GM10266 (cell line): ENCODE results near the gene SPEF2.

Experiments
- DNase-seq: peaks from one replicate; pipeline ENCODE4 v3.0.0; 2012; ENCODE audit errors: extremely low spot score
- TF ChIP-seq, protein P1 (sequence below): IDR thresholded peaks from 2 replicates; pipeline ENCODE4 v1.5.1; 2012; ENCODE audit warnings: mild to moderate bottlenecking, low read depth; ENCODE audit not compliant: control insufficient read depth, insufficient read depth; ENCODE audit errors: missing control alignments

SPEF2 gene

DNA sequence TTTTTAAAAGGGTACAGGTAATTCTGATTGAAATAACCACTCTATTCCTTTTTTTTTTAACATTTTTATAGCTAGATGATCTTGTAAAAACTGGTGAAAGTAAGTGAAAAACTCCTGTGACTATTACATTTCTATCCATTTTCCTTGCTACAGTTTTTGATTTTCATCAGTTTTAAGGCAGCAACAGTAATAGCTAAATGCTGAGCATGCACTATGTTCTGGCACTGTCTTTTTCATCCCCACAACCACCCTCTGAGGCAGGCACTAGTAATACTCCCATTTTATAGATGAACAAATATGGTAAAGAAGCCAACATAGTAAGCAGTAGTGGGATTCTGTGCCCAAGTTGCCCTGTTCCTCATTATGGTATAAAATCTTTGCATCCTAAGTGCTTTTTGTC, 126.0 kb downstream of the SPEF2 start:
- TF ChIP-seq, protein P1, sequence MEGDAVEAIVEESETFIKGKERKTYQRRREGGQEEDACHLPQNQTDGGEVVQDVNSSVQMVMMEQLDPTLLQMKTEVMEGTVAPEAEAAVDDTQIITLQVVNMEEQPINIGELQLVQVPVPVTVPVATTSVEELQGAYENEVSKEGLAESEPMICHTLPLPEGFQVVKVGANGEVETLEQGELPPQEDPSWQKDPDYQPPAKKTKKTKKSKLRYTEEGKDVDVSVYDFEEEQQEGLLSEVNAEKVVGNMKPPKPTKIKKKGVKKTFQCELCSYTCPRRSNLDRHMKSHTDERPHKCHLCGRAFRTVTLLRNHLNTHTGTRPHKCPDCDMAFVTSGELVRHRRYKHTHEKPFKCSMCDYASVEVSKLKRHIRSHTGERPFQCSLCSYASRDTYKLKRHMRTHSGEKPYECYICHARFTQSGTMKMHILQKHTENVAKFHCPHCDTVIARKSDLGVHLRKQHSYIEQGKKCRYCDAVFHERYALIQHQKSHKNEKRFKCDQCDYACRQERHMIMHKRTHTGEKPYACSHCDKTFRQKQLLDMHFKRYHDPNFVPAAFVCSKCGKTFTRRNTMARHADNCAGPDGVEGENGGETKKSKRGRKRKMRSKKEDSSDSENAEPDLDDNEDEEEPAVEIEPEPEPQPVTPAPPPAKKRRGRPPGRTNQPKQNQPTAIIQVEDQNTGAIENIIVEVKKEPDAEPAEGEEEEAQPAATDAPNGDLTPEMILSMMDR: no peak
- no peak for DNase-seq

DNA sequence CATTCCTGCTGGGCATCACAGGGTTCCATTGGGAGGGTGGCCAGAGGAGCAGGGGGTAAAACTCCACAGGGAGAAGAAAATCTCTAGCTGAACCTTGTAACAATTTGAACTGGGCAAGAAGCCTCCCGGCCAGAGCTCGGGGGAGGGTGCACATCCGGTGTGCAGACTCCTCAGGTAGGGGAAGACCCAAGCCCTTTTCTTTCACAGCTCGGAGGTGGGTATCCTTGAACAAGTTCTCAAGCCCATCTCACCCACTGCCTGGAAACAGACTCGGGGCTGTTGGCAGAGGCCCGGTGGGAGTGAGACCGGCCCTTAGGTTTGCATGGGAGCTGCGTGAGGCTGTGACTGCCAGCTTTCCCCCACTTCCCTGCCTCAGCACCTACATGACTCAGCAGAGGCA, 127.5 kb downstream of the SPEF2 start:
- TF ChIP-seq, protein P1: no peak
- no peak for DNase-seq

DNA sequence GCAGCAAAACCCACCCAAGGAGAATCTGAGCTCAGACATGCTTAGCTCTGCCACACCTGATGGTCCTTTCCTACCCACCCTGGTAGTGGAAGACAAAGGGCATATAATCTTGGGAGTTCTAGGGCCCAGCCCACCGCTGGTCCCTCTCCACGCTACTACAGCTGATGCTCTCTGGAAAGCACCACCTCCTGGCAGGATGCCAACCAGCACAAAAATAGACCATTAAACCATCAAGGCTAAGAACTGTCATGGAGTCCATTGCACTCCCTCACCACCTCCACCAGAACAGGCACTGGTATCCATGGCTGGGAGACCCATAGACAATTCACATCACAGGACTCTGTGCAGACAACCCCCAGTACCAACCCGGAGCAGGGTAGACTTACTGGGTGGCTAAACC, 128.0 kb downstream of the SPEF2 start:
- no peak for DNase-seq
- TF ChIP-seq, protein P1: no peak

DNA sequence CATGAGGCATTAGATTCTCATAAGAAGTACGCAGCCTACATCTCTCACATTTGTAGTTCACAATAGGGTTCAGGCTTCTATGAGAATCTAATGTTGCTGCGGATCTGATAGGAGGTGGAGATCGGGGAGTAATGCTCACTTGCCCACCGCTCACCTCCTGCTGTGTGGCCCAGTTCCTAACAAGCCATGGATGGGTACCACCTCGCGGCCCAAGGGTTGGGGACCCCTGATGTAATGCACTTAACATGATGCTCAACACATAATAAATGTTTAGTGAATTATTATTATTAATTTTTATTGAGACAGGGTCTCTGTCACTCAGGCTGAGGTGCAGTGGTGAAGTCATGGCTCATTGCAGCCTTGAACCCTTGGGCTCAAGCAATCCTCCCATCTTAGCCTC, 134.3 kb downstream of the SPEF2 start:
- TF ChIP-seq, protein P1: no peak
- no peak for DNase-seq

DNA sequence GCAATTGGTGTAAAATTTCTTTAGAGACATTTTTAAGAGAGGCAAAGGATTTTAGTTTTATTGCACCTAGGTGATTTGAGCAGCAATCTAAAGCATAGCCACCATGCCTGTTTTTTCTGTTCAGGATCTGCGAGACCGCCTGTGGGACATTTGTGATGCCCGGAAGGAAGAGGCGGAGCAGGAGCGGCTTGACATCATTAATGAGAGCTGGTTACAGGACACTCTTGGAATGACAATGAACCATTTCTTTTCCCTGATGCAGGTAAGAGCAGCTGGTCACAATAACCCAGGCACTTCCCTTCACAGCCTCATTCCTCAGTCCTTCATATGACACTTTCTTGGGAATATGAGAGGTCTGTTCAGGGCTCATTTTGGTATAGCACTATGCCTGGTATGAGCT, 135.8 kb downstream of the SPEF2 start:
- TF ChIP-seq, protein P1: no peak
- DNase-seq: no peak

DNA sequence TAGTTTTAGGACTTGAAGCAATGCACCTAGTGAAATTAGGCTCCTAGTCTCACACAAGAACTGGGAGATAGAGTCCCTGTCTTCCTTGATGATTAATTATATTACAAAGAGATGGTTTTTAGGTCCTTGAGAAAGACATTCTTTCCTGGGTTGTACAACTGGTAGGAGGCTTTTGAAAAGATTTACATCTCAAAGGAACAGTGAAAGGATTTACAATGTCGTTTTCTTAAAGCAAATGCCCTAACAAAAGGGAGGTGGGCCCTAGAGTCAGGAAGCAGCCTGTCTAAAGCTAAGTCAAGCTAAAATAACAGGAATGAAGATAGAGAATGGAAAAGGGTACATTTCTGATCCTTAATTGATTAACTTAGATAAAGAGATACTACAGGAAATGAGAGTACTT, 136.8 kb downstream of the SPEF2 start:
- DNase-seq: no peak
- TF ChIP-seq, protein P1: no peak

DNA sequence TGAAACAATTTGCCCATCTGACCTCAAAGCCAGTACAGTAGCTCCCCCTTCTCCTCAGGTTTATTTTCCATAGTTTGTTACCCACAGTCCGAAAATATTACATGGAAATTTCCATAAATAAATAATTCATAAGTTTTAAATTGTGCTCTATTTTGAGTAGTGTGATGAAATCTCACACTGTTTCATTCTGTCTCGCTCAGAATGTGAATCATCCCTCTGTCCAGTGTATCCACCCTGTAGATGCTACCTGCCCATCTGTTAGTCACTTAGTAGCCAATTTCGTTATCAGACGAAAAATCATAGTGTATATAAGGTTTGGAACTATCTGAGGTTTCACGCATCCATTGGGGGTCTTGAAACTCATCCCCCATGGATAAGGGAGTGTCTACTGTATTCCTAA, 138.3 kb downstream of the SPEF2 start:
- TF ChIP-seq, protein P1: no peak

More for the DNA sequence above, 138.3 kb downstream of the SPEF2 start:
- no peak for DNase-seq
